Central memory CD8-positive, alpha-beta T cell (primary cell): ENCODE results near the gene GCLM.
A peak's percentile ranks its signal among the peaks of the same experiment; 100 is the strongest.
"Not testable (repeated sequence)": the region's sequence is repeated elsewhere in the genome, so short reads cannot be mapped to it uniquely, and the experiment has no call there.

ENCODE experiments used
- ATAC-seq: fragments of 150-1000 bp; cut with Tn5 transposase; replicated peaks from 2 replicates; pipeline ENCODE4 v1.10.0; 2022; ENCODE audit warnings: mild to moderate bottlenecking, moderate FRiP score, moderate number of reproducible peaks; ENCODE audit not compliant: poor library complexity, severe bottlenecking; ENCODE audit errors: extremely low read depth
- DNase-seq, 2 donors: peaks; one replicate each; pipeline ENCODE4 v3.0.0; 2021; ENCODE audit warnings: low spot score in 2 of 2
- H3K27ac Mint-ChIP-seq: one replicate; pipeline ENCODE4 v1.8.0; 2022; ENCODE audit warnings: low read depth, mild to moderate bottlenecking, moderate library complexity, mixed read lengths
- H3K27me3 Mint-ChIP-seq: one replicate; pipeline ENCODE4 v1.8.0; 2022; ENCODE audit warnings: mixed read lengths
- H3K36me3 Mint-ChIP-seq: one replicate; pipeline ENCODE4 v1.8.0; 2022; ENCODE audit warnings: mild to moderate bottlenecking, moderate library complexity, mixed read lengths; ENCODE audit not compliant: insufficient read depth
- H3K4me1 Mint-ChIP-seq: one replicate; pipeline ENCODE4 v1.8.0; 2022; ENCODE audit warnings: mixed read lengths
- H3K4me3 Mint-ChIP-seq: one replicate; pipeline ENCODE4 v1.8.0; 2022; ENCODE audit warnings: mild to moderate bottlenecking, moderate library complexity, mixed read lengths
- H3K9me3 Mint-ChIP-seq: one replicate; pipeline ENCODE4 v1.8.0; 2022; ENCODE audit warnings: mixed read lengths

GCLM gene

DNA sequence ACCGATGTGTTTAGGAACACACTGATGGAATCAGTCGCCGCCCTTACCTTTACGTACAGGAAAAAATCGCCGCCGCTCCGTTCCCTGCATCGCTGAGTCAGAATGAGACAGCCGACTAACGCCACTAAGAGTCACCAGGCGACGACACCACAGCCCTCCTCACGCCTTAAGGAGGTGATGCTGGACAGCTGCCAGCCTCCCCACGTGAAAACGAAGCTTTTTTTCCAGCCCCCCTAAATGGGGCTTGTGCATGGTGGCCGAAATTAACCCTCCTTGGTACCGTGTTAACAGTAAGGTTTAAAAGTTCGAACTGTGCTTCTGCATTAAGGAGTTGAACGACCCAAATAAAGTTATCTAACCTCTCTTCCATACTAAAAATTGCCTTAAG is 30.7 kb downstream of the GCLM start:
- Mint-ChIP-seq H3K4me3 (peak overlapping the region; percentile 96), H3K4me1 (peaks cover 44% of the 10 kb centered on the region), H3K36me3 (peaks cover 47% of the 10 kb centered on the region), H3K27ac (peak overlapping the region; percentile 100), H3K27me3 (no peaks in the 10 kb centered on the region), H3K9me3 (no peaks in the 10 kb centered on the region)
- DNase-seq (peak; percentile 46 to 50), ATAC-seq (peak; percentile 77)

DNA sequence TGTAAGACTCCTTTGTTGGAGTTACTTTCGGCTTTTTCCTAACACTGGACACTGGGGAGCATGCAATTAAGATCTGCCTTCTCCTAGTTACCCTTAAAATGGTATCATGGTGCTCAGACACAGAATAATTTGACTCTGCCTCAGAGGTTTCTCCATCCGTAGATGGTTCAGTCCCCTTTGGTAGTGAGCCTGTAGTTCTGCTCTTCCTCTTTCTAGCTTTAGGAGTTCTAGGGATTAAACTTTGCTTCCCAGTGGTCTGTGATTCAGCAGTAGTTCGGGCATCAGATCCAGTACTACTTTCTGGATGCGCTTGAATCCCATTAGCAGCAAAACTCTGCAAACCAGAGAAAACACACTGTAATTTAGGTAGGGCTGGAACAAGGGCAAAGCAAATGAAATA is 31.7 kb downstream of the GCLM start:
- peaks cover 44% of the 10 kb centered on the region for H3K4me1 Mint-ChIP-seq
- DNase-seq (no peak), ATAC-seq (no peak)
- H3K4me3 Mint-ChIP-seq = peak overlapping the region; percentile 96
- peak overlapping the region; percentile 100 for H3K27ac Mint-ChIP-seq
- no peaks in the 10 kb centered on the region for H3K27me3 Mint-ChIP-seq
- H3K9me3 Mint-ChIP-seq = no peaks in the 10 kb centered on the region
- peaks cover 49% of the 10 kb centered on the region for H3K36me3 Mint-ChIP-seq

DNA sequence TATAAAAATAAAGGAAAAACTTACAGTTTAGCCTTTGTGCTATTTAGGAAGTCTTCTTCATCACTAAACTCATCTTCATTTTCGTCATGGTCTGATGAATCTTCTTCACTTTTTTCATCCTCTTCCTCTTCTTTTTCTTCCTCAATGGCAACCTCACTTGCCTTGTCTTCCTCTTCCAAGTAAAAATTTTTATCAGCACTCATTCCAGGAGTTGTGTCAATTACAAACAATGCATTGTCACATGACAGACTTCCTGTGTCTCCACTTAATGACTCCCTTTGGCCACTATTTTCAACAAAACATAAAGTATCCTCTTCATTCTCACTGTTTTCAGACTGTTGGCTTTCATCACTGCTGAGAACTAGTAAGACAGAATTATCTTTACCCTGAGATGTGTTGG is 33.0 kb downstream of the GCLM start:
- Mint-ChIP-seq H3K4me3 (peak overlapping the region; percentile 96), H3K27ac (peak overlapping the region; percentile 100), H3K36me3 (peaks cover 61% of the 10 kb centered on the region), H3K27me3 (no peaks in the 10 kb centered on the region), H3K4me1 (peaks cover 44% of the 10 kb centered on the region), H3K9me3 (no peaks in the 10 kb centered on the region)
- DNase-seq = no peak
- no peak for ATAC-seq

DNA sequence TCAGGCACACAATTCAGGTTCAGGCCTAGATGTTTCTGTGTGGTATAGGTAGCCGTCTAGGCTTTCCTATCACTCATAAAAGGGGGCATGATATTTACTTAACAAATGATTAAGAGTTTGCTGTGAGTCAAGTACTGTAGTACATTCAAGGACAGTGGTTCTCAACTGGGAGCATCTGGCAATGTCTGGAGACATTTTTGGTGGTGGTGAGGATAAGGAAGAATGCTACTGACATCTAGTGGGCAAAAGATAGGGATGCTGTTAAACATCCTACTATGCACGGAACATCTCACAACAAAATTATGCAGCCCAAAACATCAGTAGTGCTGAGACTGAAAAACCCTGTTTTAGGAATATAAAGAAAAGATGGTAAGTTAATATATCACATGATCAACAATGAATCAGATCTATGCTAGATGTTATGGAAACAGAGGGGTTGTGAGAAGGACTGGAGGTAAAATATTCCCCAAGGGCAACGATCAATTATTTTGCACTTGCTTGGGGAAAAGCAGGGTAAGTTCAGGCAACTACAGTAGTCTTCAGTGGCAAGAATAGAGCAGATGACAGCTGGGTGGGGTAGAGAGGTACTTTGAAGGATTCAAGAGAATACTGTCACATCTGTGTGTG is 35.1 kb downstream of the GCLM start:
- no peak for ATAC-seq
- Mint-ChIP-seq H3K27me3 (no peaks in the 10 kb centered on the region), H3K9me3 (no peaks in the 10 kb centered on the region), H3K27ac (peak overlapping the region; percentile 6), H3K4me3 (no peak overlapping the region), H3K36me3 (peaks cover 74% of the 10 kb centered on the region), H3K4me1 (peaks cover 36% of the 10 kb centered on the region)
- no peak for DNase-seq

DNA sequence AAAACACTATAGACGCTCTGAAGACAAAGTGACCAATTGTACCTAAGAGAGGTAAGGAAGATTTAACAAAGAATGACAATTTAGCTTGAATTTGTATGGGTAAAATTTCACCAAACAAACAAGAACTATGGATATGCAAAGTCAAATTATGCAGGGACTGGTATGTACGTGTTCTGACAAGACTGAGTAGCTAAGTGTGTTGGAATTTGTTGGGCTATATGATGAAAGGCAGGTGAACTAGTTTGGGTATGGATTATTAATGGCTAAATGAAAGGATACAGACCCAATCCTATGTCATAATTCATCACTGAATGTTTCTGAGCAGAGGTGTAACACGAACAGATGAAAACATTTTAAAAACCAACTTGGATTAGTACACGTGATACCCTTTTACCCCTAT is 37.9 kb downstream of the GCLM start:
- Mint-ChIP-seq H3K27me3 (no peaks in the 10 kb centered on the region), H3K27ac (peak overlapping the region; percentile 47), H3K9me3 (no peaks in the 10 kb centered on the region), H3K4me3 (no peak overlapping the region), H3K36me3 (peaks cover 75% of the 10 kb centered on the region), H3K4me1 (peaks cover 18% of the 10 kb centered on the region)
- no peak for DNase-seq
- ATAC-seq = no peak

DNA sequence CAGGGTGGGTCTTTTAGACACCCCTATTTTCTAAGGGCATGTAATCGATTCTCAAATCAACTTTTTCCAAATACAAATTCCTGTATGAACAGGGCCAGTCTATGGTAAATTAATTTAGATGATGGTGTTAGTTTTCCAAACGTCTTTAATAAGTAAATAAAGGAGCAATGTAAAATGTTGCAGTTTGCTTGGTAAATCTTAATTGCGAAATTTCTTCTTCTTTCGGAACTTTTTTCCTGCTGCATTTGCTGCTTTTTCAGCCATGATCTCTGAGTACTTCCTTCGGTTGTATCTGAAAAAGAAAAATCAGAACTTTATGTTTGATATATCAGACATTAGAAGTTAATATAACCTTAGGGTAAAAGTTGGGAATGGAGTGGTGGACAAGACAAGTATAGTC is 39.6 kb downstream of the GCLM start:
- H3K36me3 Mint-ChIP-seq = peaks cover 66% of the 10 kb centered on the region
- H3K4me1 Mint-ChIP-seq = peaks cover 8% of the 10 kb centered on the region
- no peaks in the 10 kb centered on the region for H3K9me3 Mint-ChIP-seq
- ATAC-seq = no peak
- H3K27me3 Mint-ChIP-seq = no peaks in the 10 kb centered on the region
- DNase-seq = no peak
- no peak overlapping the region for H3K4me3 Mint-ChIP-seq
- no peak overlapping the region for H3K27ac Mint-ChIP-seq

DNA sequence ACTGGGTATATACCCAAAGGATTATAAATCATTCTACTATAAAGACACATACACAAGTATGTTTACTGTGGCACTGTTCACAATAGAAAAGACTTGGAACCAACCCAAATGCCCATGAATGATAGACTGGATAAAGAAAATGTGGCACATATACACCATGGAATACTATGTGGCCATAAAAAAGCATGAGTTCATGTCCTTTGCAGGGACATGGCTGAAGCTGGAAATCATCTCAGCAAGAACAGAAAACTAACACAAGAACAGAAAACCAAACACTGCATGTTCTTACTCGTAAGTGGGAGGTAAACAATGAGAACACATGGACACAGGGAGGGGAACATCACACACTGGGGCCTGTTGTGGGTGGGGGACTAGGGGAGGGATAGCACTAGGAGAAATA is 40.7 kb downstream of the GCLM start:
- H3K4me3 Mint-ChIP-seq, H3K4me1 Mint-ChIP-seq, H3K27ac Mint-ChIP-seq, ATAC-seq, DNase-seq, H3K27me3 Mint-ChIP-seq, H3K9me3 Mint-ChIP-seq: not testable (repeated sequence)
- peaks cover 56% of the 10 kb centered on the region for H3K36me3 Mint-ChIP-seq

DNA sequence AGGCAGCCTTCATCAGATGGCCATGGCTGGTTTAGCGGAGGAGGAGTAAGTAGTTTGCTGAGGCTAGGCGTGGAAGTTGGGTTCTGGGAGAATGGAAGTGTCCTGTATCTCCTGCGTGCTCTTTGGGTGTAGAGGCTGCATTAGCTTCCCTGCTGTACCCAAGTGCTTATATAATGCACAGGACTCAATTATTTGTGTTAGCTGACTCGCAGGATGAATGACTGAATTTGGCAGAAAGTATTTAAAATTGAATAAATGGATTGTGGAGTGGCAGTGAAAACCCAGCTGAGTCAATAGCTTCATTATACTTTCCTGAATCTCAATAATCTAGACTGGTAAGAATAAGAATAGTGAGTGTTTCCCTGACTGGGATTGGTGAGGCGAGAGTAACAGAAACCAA is 44.0 kb downstream of the GCLM start:
- Mint-ChIP-seq H3K27me3 (no peaks in the 10 kb centered on the region), H3K4me3 (no peak overlapping the region), H3K9me3 (no peaks in the 10 kb centered on the region), H3K27ac (peak overlapping the region; percentile 19), H3K36me3 (peaks cover 30% of the 10 kb centered on the region), H3K4me1 (no peaks in the 10 kb centered on the region)
- no peak for DNase-seq
- ATAC-seq = no peak

DNA sequence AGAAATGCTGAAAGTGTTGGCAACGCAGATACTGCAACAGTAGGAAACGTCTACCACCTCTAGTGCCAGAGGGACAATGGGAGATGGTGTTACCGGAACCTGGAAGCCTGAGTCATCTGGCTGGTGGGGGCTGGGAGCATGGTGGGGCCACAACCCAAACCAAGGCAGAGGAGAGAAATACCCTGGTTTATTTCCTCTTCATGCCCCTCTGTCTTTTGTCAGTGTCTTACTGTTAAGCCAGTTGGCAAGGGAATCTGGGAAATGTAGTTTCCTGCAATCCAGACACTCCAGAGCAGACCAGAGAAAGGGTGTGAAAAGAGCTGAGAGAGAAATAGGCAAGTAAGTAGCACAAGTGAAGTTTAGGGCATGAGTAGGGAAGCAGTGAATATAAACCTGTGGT is 45.1 kb downstream of the GCLM start:
- H3K9me3 Mint-ChIP-seq = no peaks in the 10 kb centered on the region
- H3K36me3 Mint-ChIP-seq = peaks cover 21% of the 10 kb centered on the region

DNA sequence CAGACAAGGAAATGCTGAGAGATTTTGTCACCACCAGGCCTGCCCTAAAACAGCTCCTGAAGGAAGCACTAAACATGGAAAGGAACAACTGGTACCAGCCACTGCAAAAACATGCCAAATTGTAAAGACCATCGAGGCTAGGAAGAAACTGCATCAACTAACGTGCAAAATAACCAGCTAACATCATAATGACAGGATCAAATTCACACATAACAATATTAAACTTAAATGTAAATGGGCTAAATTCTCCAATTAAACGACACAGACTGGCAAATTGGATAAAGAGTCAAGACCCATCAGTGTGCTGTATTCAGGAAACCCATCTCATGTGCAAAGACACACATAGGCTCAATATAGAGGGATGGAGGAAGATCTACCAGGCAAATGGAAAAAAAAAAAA is 51.6 kb downstream of the GCLM start:
- not testable (repeated sequence) for ATAC-seq, H3K9me3 Mint-ChIP-seq
- H3K27me3 Mint-ChIP-seq = peaks cover 44% of the 10 kb centered on the region

More for the DNA sequence above, 45.1 kb downstream of the GCLM start:
- H3K4me3 Mint-ChIP-seq = no peak overlapping the region
- H3K4me1 Mint-ChIP-seq = no peaks in the 10 kb centered on the region
- DNase-seq = no peak
- H3K27ac Mint-ChIP-seq = no peak overlapping the region
- peaks cover under 1% of the 10 kb centered on the region for H3K27me3 Mint-ChIP-seq
- no peak for ATAC-seq

DNA sequence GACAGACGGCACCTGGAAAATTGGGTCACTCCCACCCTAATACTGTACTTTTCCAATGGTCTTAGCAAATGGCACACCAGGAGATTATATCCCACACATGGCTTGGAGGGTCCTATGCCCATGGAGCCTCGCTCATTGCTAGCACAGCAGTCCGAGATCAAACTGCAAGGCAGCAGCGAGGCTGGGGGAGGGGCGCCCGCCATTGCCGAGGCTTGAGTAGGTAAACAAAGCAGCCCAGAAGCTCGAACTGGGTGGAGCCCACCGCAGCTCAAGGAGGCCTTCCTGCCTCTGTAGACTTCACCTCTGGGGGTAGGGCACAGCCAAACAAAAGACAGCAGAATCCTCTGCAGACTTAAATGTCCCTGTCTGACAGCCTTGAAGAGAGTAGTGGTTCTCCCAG is 53.2 kb downstream of the GCLM start:
- H3K27ac Mint-ChIP-seq, H3K4me1 Mint-ChIP-seq, H3K36me3 Mint-ChIP-seq, ATAC-seq, H3K4me3 Mint-ChIP-seq, H3K9me3 Mint-ChIP-seq, DNase-seq: not testable (repeated sequence)
- peaks cover 44% of the 10 kb centered on the region for H3K27me3 Mint-ChIP-seq

More for the DNA sequence above, 51.6 kb downstream of the GCLM start:
- not testable (repeated sequence) for H3K4me3 Mint-ChIP-seq, H3K27ac Mint-ChIP-seq, DNase-seq, H3K4me1 Mint-ChIP-seq, H3K36me3 Mint-ChIP-seq

DNA sequence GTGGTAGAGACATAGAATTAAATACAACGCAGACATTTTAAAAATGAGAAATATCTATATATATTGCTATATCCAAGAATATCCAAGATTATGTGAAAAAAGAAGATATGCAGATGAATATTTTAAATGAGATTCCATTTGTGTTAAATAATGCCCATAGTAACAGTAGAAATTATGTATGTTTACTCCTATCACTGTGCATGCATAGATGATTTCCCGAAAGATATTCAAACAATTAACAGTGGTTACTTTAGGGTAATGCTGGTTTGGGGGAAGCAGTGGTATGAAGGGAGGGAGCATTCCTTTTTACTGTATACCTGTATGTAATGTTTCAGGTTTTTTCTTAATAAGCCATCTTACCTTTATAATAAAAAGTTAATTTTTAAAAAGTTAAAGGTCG is 55.3 kb downstream of the GCLM start:
- no peak for ATAC-seq
- Mint-ChIP-seq H3K27ac (no peak overlapping the region), H3K36me3 (peaks cover 2% of the 10 kb centered on the region), H3K9me3 (peaks cover 5% of the 10 kb centered on the region), H3K4me1 (no peaks in the 10 kb centered on the region), H3K27me3 (peaks cover 41% of the 10 kb centered on the region), H3K4me3 (no peak overlapping the region)
- no peak for DNase-seq

DNA sequence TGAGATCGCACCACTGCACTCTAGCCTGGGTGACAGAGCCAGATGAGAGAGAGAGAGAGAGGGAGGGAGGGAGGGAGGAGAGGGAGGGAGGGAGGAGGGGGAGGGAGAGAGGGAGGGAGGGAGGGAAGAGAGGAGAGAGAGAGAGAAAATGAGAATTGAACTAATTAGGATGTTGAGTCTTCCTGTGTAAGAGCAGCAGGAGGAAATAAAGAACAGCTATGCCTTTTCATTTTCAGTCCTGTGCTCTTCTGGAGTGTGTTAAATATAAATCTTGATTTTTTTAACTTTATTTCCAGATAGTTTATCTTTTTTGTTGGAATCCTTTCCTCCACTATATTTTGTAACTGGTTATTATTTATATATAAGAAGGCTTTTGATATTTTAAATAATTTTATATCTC is 57.4 kb downstream of the GCLM start:
- ATAC-seq = no peak

More for the DNA sequence above, 57.4 kb downstream of the GCLM start:
- H3K9me3 Mint-ChIP-seq = peaks cover 7% of the 10 kb centered on the region
- H3K36me3 Mint-ChIP-seq = peaks cover 17% of the 10 kb centered on the region
- DNase-seq = no peak
- no peak overlapping the region for H3K27ac Mint-ChIP-seq
- peaks cover 12% of the 10 kb centered on the region for H3K4me1 Mint-ChIP-seq
- H3K4me3 Mint-ChIP-seq = no peak overlapping the region
- peaks cover 30% of the 10 kb centered on the region for H3K27me3 Mint-ChIP-seq
